Measurements from ENCODE around the gene HIP1.

The HIP1 gene

GRCh38 chr7:75658369-75658768, 80.4 kb downstream of the HIP1 start:
- Mint-ChIP-seq H3K4me1 (peaks cover 18 to 19% of the 10 kb centered on the region in 2 donors), H3K27ac (no peak overlapping the region), H3K36me3 (no peaks in the 10 kb centered on the region), H3K4me3 (no peak overlapping the region), H3K27me3 (no peaks in the 10 kb centered on the region), H3K9me3 (no peaks in the 10 kb centered on the region)
- ATAC-seq (replicated peaks): no peak
- DNase-seq: no peak

GRCh38 chr7:75657866-75658265, 80.9 kb downstream of the HIP1 start:
- peaks cover 13 to 14% of the 10 kb centered on the region in 2 donors for H3K4me1 Mint-ChIP-seq
- no peaks in the 10 kb centered on the region for H3K9me3 Mint-ChIP-seq
- ATAC-seq (replicated peaks) (no peak), DNase-seq (no peak)
- H3K27ac Mint-ChIP-seq: no peak overlapping the region
- H3K27me3 Mint-ChIP-seq: no peaks in the 10 kb centered on the region
- no peak overlapping the region for H3K4me3 Mint-ChIP-seq
- no peaks in the 10 kb centered on the region for H3K36me3 Mint-ChIP-seq

- ATAC-seq (replicated peaks): no peak
- no peaks in the 10 kb centered on the region for H3K36me3 Mint-ChIP-seq
- DNase-seq: no peak
These were observed 82.0 kb downstream of the HIP1 start for GRCh38 chr7:75656740-75657139.

GRCh38 chr7:75655536-75655935, 83.2 kb downstream of the HIP1 start:
- DNase-seq (no peak), ATAC-seq (replicated peaks) (no peak)
- no peak overlapping the region for H3K4me3 Mint-ChIP-seq
- peaks cover 0 to 3% of the 10 kb centered on the region in 2 donors for H3K4me1 Mint-ChIP-seq
- H3K9me3 Mint-ChIP-seq: no peaks in the 10 kb centered on the region
- no peaks in the 10 kb centered on the region for H3K27me3 Mint-ChIP-seq
- no peaks in the 10 kb centered on the region for H3K36me3 Mint-ChIP-seq
- no peak overlapping the region for H3K27ac Mint-ChIP-seq

More at GRCh38 chr7:75656740-75657139, 82.0 kb downstream of the HIP1 start:
- H3K27ac Mint-ChIP-seq: no peak overlapping the region
- H3K27me3 Mint-ChIP-seq: no peaks in the 10 kb centered on the region
- no peaks in the 10 kb centered on the region for H3K9me3 Mint-ChIP-seq
- H3K4me3 Mint-ChIP-seq: no peak overlapping the region
- peaks cover 3 to 6% of the 10 kb centered on the region in 2 donors for H3K4me1 Mint-ChIP-seq

- Mint-ChIP-seq H3K4me3 (no peak overlapping the region), H3K4me1 (no peaks in the 10 kb centered on the region), H3K36me3 (no peaks in the 10 kb centered on the region), H3K9me3 (no peaks in the 10 kb centered on the region), H3K27me3 (no peaks in the 10 kb centered on the region), H3K27ac (no peak overlapping the region)
- ATAC-seq (replicated peaks) (no peak), DNase-seq (no peak)
These were observed 83.9 kb downstream of the HIP1 start for GRCh38 chr7:75654855-75655254.

- DNase-seq (no peak), ATAC-seq (replicated peaks) (no peak)
- H3K27me3 Mint-ChIP-seq: no peaks in the 10 kb centered on the region
- H3K27ac Mint-ChIP-seq: no peak overlapping the region
- no peak overlapping the region for H3K4me3 Mint-ChIP-seq
- H3K9me3 Mint-ChIP-seq: no peaks in the 10 kb centered on the region
- H3K36me3 Mint-ChIP-seq: no peaks in the 10 kb centered on the region
- no peaks in the 10 kb centered on the region for H3K4me1 Mint-ChIP-seq
These were observed 85.1 kb downstream of the HIP1 start for GRCh38 chr7:75653651-75654050.

GRCh38 chr7:75652788-75653187, 86.0 kb downstream of the HIP1 start:
- ATAC-seq (replicated peaks) (no peak), DNase-seq (no peak)
- Mint-ChIP-seq H3K36me3 (peaks cover 0 to 3% of the 10 kb centered on the region in 2 donors), H3K27me3 (no peaks in the 10 kb centered on the region), H3K4me3 (no peak overlapping the region), H3K9me3 (peaks cover under 1 to 3% of the 10 kb centered on the region in 2 donors), H3K4me1 (no peaks in the 10 kb centered on the region), H3K27ac (no peak overlapping the region)

- no peak for ATAC-seq (replicated peaks)
- Mint-ChIP-seq H3K27me3 (no peaks in the 10 kb centered on the region), H3K4me1 (no peaks in the 10 kb centered on the region), H3K9me3 (peaks cover 3 to 4% of the 10 kb centered on the region in 2 donors), H3K4me3 (no peak overlapping the region), H3K36me3 (peaks cover 0 to 7% of the 10 kb centered on the region in 2 donors), H3K27ac (no peak overlapping the region)
- DNase-seq: no peak
These were observed 88.1 kb downstream of the HIP1 start for GRCh38 chr7:75650681-75651080.

- Mint-ChIP-seq H3K4me1 (no peaks in the 10 kb centered on the region), H3K4me3 (no peak overlapping the region), H3K9me3 (peaks cover 3 to 4% of the 10 kb centered on the region in 2 donors), H3K36me3 (peaks cover 0 to 7% of the 10 kb centered on the region in 2 donors), H3K27ac (no peak overlapping the region), H3K27me3 (no peaks in the 10 kb centered on the region)
- no peak for DNase-seq
- ATAC-seq (replicated peaks): no peak
These were observed 88.7 kb downstream of the HIP1 start for GRCh38 chr7:75650062-75650461.

- ATAC-seq (replicated peaks) (no peak), DNase-seq (no peak)
- Mint-ChIP-seq H3K4me3 (no peak overlapping the region), H3K4me1 (no peaks in the 10 kb centered on the region), H3K36me3 (peaks cover 0 to 7% of the 10 kb centered on the region in 2 donors), H3K27me3 (no peaks in the 10 kb centered on the region), H3K9me3 (peaks cover 3 to 4% of the 10 kb centered on the region in 2 donors), H3K27ac (no peak overlapping the region)
These were observed 89.3 kb downstream of the HIP1 start for GRCh38 chr7:75649462-75649861.

- no peaks in the 10 kb centered on the region for H3K27me3 Mint-ChIP-seq
- DNase-seq: no peak
- peak overlapping the region; percentile 15 for H3K27ac Mint-ChIP-seq
- peaks cover 3 to 4% of the 10 kb centered on the region in 2 donors for H3K9me3 Mint-ChIP-seq
- H3K36me3 Mint-ChIP-seq: peaks cover 0 to 7% of the 10 kb centered on the region in 2 donors
- H3K4me1 Mint-ChIP-seq: peaks cover under 1% of the 10 kb centered on the region in 2 donors
- H3K4me3 Mint-ChIP-seq: no peak overlapping the region
- ATAC-seq (replicated peaks): no peak
These were observed 90.9 kb downstream of the HIP1 start for GRCh38 chr7:75647709-75648438.

- no peak for ATAC-seq (replicated peaks)
- Mint-ChIP-seq H3K36me3 (peaks cover 0 to 11% of the 10 kb centered on the region in 2 donors), H3K4me1 (peaks cover 4 to 6% of the 10 kb centered on the region in 2 donors), H3K27me3 (no peaks in the 10 kb centered on the region), H3K27ac (no peak overlapping the region), H3K4me3 (no peak overlapping the region), H3K9me3 (peaks cover 3 to 4% of the 10 kb centered on the region in 2 donors)
- DNase-seq: no peak
These were observed 92.1 kb downstream of the HIP1 start for GRCh38 chr7:75646571-75647102.

GRCh38 chr7:75645570-75645969, 93.2 kb downstream of the HIP1 start:
- H3K4me1 Mint-ChIP-seq: peaks cover 4 to 6% of the 10 kb centered on the region in 2 donors
- ATAC-seq (replicated peaks) (no peak), DNase-seq (no peak)
- H3K9me3 Mint-ChIP-seq: peaks cover 3 to 4% of the 10 kb centered on the region in 2 donors
- H3K27me3 Mint-ChIP-seq: no peaks in the 10 kb centered on the region
- no peak overlapping the region for H3K4me3 Mint-ChIP-seq
- no peak overlapping the region for H3K27ac Mint-ChIP-seq
- H3K36me3 Mint-ChIP-seq: peaks cover 0 to 11% of the 10 kb centered on the region in 2 donors

- H3K36me3 Mint-ChIP-seq: peaks cover 0 to 11% of the 10 kb centered on the region in 2 donors
- DNase-seq (no peak), ATAC-seq (replicated peaks) (no peak)
- H3K27ac Mint-ChIP-seq: no peak overlapping the region
- H3K4me1 Mint-ChIP-seq: peaks cover 4 to 12% of the 10 kb centered on the region in 2 donors
- H3K9me3 Mint-ChIP-seq: peaks cover 3 to 4% of the 10 kb centered on the region in 2 donors
- H3K27me3 Mint-ChIP-seq: no peaks in the 10 kb centered on the region
- H3K4me3 Mint-ChIP-seq: no peak overlapping the region
These were observed 94.2 kb downstream of the HIP1 start for GRCh38 chr7:75644589-75644988.

GRCh38 chr7:75642810-75643486, 95.8 kb downstream of the HIP1 start:
- Mint-ChIP-seq H3K4me3 (no peak overlapping the region), H3K9me3 (peaks cover 2 to 4% of the 10 kb centered on the region in 2 donors), H3K4me1 (peaks cover 9 to 21% of the 10 kb centered on the region in 2 donors), H3K36me3 (peaks cover 0 to 9% of the 10 kb centered on the region in 2 donors), H3K27ac (no peak overlapping the region), H3K27me3 (no peaks in the 10 kb centered on the region)
- DNase-seq (peak; percentile 53), ATAC-seq (replicated peaks) (peak; percentile 88 to 89)
